ENCODE results near the gene DGKB.

Gene DGKB

DNA sequence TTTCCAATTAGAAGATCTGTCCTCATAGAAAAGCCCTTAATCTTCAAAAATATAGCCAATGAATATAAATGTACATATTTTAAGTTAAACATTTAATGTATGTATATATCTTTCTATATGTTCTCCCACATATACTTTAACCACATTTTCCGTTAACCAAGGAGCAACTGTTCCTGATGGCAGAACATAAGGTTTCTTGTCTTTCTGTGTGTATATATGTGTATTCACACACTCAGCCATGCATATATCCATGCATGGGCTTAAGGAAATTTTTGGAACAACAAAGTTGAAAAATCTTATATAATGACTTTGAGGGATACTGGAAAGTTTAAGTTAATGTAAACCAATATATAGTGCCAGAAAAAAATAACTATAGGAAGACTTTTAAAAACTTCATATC lies 274.0 kb downstream of the DGKB start:
- TF ChIP-seq POLR2AphosphoS5 (IDR thresholded peaks at IDR 0.05; ENCODE audit: low read depth) (no peak), SPI1 (IDR thresholded peaks at IDR 0.05; ENCODE audit: borderline replicate concordance, low read depth) (no peak), GABPA (IDR thresholded peaks at IDR 0.05; ENCODE audit: low read depth) (no peak), CTCF (IDR thresholded peaks at IDR 0.05; ENCODE audit: insufficient read depth, low read length) (no peak)
- TF ChIP-seq, protein P1, sequence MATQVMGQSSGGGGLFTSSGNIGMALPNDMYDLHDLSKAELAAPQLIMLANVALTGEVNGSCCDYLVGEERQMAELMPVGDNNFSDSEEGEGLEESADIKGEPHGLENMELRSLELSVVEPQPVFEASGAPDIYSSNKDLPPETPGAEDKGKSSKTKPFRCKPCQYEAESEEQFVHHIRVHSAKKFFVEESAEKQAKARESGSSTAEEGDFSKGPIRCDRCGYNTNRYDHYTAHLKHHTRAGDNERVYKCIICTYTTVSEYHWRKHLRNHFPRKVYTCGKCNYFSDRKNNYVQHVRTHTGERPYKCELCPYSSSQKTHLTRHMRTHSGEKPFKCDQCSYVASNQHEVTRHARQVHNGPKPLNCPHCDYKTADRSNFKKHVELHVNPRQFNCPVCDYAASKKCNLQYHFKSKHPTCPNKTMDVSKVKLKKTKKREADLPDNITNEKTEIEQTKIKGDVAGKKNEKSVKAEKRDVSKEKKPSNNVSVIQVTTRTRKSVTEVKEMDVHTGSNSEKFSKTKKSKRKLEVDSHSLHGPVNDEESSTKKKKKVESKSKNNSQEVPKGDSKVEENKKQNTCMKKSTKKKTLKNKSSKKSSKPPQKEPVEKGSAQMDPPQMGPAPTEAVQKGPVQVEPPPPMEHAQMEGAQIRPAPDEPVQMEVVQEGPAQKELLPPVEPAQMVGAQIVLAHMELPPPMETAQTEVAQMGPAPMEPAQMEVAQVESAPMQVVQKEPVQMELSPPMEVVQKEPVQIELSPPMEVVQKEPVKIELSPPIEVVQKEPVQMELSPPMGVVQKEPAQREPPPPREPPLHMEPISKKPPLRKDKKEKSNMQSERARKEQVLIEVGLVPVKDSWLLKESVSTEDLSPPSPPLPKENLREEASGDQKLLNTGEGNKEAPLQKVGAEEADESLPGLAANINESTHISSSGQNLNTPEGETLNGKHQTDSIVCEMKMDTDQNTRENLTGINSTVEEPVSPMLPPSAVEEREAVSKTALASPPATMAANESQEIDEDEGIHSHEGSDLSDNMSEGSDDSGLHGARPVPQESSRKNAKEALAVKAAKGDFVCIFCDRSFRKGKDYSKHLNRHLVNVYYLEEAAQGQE (IDR thresholded peaks at IDR 0.05; ENCODE audit: insufficient replicate concordance, low read depth): no peak
- H3K27me3 ChIP-seq (ENCODE audit: insufficient read depth, poor library complexity, severe bottlenecking): no peaks in the 10 kb centered on the region
- no peak overlapping the region for H3K4me3 ChIP-seq (replicated peaks; ENCODE audit: insufficient read depth, low read length)
- DNase-seq (ENCODE audit: low read depth in 1 of 2, low spot score in 1 of 2): no peak
- no peak overlapping the region for H3K27ac ChIP-seq (replicated peaks)

DNA sequence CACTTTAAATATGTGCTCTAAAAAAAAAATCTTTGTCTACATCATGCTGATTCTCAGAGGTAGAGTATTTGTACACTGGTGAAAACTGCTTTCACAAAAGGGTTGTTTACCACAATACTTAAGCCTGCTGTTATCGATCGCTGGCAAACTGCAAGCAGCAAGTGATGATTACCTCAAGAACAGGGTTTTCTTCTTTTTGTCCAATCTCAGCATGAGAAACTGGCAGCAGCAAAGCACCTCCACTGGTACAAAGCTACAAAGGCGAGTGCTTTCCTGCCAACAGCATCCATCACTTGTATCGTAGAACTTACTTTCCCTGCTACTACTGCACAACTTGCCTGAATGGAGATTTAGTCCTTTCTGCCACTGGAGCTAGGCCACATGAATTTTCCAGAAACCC lies 276.5 kb downstream of the DGKB start:
- Histone ChIP-seq H3K27me3 (ENCODE audit: insufficient read depth, poor library complexity, severe bottlenecking) (no peaks in the 10 kb centered on the region), H3K27ac (replicated peaks) (no peak overlapping the region), H3K4me3 (replicated peaks; ENCODE audit: insufficient read depth, low read length) (no peak overlapping the region)
- DNase-seq (ENCODE audit: low read depth in 1 of 2, low spot score in 1 of 2): no peak
- TF ChIP-seq GABPA (IDR thresholded peaks at IDR 0.05; ENCODE audit: low read depth): no peak
- no peak for TF ChIP-seq SPI1 (IDR thresholded peaks at IDR 0.05; ENCODE audit: borderline replicate concordance, low read depth)
- no peak for TF ChIP-seq CTCF (IDR thresholded peaks at IDR 0.05; ENCODE audit: insufficient read depth, low read length)
- TF ChIP-seq POLR2AphosphoS5 (IDR thresholded peaks at IDR 0.05; ENCODE audit: low read depth): no peak
- TF ChIP-seq, protein P1 (IDR thresholded peaks at IDR 0.05; ENCODE audit: insufficient replicate concordance, low read depth): no peak

DNA sequence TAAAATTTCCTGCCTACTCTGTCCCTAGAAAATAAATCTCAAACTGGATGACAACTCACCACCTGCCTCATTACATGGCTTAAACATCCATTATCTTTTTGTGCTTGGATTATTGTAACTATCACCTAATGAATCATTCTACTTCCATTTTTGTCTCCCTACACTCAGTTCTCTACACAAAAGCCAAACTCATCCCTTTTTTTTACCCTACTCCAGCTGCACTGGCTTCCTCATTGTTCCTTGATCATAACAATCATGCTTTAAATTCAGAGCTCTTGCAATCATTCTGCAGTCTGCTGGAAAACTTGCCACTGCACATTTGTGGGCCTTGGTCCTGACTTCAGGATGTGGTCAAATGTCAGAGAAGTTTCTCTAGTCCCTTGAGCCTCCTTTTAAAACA lies 280.0 kb downstream of the DGKB start:
- Histone ChIP-seq H3K4me3 (replicated peaks; ENCODE audit: insufficient read depth, low read length) (no peak overlapping the region), H3K27me3 (ENCODE audit: insufficient read depth, poor library complexity, severe bottlenecking) (no peaks in the 10 kb centered on the region), H3K27ac (replicated peaks) (no peak overlapping the region)
- DNase-seq (ENCODE audit: low read depth in 1 of 2, low spot score in 1 of 2): no peak
- TF ChIP-seq POLR2AphosphoS5 (IDR thresholded peaks at IDR 0.05; ENCODE audit: low read depth) (no peak), GABPA (IDR thresholded peaks at IDR 0.05; ENCODE audit: low read depth) (no peak), CTCF (IDR thresholded peaks at IDR 0.05; ENCODE audit: insufficient read depth, low read length) (no peak), SPI1 (IDR thresholded peaks at IDR 0.05; ENCODE audit: borderline replicate concordance, low read depth) (no peak)
- TF ChIP-seq, protein P1 (IDR thresholded peaks at IDR 0.05; ENCODE audit: insufficient replicate concordance, low read depth): no peak
